GM10266 (cell line): ENCODE data around the gene NMB.

Experiments
- DNase-seq: peaks from one replicate; pipeline ENCODE4 v3.0.0; 2012; ENCODE audit errors: extremely low spot score
- CTCF ChIP-seq: IDR thresholded peaks from 2 replicates; pipeline ENCODE4 v1.5.1; 2012; ENCODE audit warnings: mild to moderate bottlenecking, low read depth; ENCODE audit not compliant: control insufficient read depth, insufficient read depth; ENCODE audit errors: missing control alignments

The NMB gene

GRCh38 chr15:84631706-84632272 lies 26.2 kb downstream of the NMB start:
- DNase-seq: no peak
- TF ChIP-seq CTCF: no peak

GRCh38 chr15:84629033-84629432 lies 29.0 kb downstream of the NMB start:
- no peak for TF ChIP-seq CTCF
- no peak for DNase-seq

- no peak for DNase-seq
- no peak for TF ChIP-seq CTCF
Observed at GRCh38 chr15:84625123-84625522, 32.9 kb downstream of the NMB start.

GRCh38 chr15:84624359-84624758 lies 33.6 kb downstream of the NMB start:
- DNase-seq: no peak
- no peak for TF ChIP-seq CTCF

DNA sequence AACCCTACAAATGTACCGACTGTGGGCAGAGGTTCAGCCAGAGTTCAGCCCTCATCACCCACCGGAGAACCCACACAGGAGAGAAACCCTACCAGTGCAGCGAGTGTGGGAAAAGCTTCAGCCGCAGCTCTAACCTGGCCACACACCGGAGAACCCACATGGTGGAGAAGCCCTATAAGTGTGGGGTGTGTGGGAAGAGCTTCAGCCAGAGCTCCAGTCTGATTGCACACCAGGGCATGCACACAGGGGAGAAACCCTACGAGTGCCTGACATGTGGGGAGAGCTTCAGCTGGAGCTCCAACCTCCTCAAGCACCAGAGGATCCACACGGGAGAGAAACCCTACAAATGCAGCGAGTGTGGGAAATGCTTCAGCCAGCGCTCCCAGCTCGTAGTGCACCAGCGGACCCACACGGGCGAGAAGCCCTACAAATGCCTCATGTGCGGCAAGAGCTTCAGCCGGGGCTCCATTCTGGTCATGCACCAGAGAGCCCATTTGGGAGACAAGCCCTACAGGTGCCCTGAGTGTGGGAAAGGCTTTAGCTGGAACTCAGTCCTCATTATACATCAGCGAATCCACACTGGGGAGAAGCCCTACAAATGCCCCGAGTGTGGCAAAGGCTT lies 36.5 kb downstream of the NMB start:
- TF ChIP-seq CTCF: no peak
- DNase-seq: no peak

DNA sequence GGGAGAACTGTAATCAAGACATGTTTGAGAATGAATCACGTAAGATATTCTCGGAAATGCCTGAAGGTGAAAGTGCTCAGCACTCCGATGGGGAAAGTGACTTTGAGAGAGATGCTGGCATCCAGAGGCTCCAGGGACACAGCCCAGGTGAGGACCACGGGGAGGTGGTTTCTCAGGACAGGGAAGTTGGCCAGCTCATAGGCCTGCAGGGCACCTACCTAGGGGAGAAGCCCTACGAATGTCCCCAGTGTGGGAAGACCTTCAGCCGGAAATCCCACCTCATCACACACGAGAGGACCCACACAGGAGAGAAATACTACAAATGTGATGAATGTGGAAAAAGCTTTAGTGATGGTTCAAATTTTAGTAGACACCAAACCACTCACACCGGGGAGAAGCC lies 37.4 kb downstream of the NMB start:
- no peak for DNase-seq
- TF ChIP-seq CTCF: no peak

DNA sequence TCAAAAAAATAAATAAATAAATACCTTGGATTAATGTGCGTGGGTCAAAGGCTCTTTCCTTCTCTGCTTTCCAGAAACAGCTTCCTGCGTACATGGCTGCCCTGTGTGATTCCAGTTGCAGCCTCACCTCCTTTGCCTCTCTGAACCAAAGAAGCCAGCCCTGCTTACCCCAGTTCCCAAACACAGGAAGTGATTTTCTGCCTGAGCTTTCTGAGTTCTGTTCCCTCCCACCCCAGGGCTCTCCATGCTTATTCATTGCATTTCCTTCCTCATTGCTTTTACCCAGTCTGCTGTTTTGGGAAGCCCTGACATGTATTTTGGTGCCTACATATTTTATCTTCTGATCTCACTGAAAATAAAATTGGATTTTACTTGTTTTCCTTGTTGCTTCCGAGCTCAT lies 41.8 kb downstream of the NMB start:
- DNase-seq: no peak
- no peak for TF ChIP-seq CTCF
